NCI-H82 treated with DMSO at 0.1 percent for 48 hours (cell line): ENCODE results near the gene MYO1D.

ENCODE experiments used
- DNase-seq: peaks from one replicate; lab custom pipeline; 2025; ENCODE audit not compliant: unreplicated experiment; lab: John Stamatoyannopoulos, UW

MYO1D gene

DNA sequence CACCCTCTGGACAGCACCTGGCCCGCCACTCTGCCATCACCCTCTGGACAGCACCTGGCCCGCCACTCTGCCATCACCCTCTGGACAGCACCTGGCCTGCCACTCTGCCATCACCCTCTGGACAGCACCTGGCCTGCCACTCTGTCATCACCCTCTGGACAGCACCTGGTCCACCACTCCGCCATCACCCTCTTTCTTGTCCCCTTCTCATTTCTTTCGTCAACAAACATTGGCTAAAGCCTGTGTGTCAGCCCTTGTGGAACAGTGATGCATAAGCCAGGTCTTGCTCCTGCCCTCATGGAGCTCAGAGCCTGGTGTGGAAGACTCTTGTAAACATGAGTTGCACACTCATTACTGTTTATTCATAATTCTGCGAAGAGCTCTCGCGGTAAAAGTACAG lies 358.9 kb downstream of the MYO1D start:
- no peak for DNase-seq

- no peak for DNase-seq
Measured at GRCh38 chr17:32516940-32517701, 359.8 kb downstream of the MYO1D start.

GRCh38 chr17:32516450-32516849 lies 360.5 kb downstream of the MYO1D start:
- peak; percentile 60 for DNase-seq

GRCh38 chr17:32515677-32516383 lies 361.1 kb downstream of the MYO1D start:
- DNase-seq, result peak; percentile 37

- no peak for DNase-seq
Measured at GRCh38 chr17:32514606-32515005, 362.3 kb downstream of the MYO1D start.

DNA sequence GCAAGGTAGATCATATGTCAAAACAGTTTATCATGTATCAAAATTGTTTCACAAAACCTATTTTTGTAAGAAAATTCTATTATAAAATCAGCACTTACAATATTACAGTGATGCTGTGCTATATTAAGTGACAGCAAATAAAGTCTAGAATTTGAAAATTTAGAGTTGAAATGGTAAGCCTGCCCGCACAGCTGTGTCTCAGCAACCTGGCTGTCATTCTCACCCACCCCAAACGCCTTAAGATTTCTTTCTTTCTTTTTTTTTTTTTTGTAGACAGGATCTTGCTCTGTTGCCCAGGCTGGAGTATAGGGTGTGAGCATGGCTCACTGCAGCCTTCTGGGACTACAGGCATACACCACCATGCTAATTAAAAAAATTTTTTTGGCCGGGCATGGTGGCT lies 363.3 kb downstream of the MYO1D start:
- DNase-seq, result no peak

DNA sequence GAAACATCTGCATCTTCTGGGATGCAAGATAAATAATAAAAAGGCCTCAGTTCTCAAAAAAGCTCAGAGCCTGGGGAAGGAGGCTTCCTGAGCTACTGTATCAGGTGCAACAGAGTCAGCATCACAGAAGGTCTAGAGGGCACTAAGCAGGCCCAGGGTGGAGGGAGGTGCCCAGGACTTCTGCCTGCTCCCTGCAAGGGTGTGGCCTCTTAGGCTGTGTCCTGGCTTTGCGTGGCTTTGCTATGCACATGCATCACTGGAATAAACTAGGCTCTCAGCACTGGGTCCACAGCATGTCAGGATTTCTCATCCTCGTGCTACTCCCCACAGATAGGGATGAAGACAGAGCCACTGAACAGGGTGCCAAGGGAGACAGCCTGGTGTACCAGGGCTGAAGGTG lies 364.6 kb downstream of the MYO1D start:
- DNase-seq, result no peak

GRCh38 chr17:32510466-32510865 lies 366.5 kb downstream of the MYO1D start:
- DNase-seq, result no peak

GRCh38 chr17:32508926-32509325 lies 368.0 kb downstream of the MYO1D start:
- no peak for DNase-seq

DNA sequence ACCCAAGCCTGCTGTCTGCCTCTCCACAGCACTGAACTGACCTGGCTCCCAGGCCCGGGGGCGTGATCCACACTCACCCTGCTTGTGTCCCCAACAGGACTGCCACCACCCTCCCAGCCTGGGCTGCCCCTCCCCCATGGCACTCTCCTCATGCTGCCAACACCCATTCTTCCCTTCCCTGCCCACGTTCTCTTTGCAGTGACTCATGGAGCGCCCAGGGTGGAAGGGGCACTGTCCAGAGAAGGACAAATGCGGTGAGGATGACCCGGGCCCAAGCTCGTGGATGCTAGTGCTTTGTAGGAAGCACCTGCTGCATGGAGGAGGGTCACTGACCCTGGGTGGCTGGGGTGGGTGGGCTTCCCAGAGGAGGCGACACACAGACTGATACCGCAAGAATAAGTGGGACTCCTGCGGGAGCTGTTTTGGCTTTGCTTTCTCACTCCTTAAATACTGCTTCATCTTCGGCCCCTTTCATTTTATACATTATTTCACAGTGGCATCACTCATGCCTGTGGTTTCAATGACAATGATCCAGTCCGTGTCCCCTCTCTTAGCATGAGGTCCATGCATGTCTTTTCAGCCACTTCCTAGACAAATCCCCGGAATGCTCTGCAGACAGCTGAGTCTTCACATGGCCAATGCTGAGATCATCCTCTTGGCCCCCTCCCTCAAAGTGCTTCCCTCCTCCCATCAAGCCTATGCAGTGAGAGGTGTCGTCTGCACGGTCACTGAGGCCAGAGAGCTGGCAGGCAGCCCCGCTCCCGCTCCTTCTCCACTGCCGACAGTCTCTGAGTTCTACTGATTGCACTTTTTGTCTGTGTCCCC lies 372.5 kb downstream of the MYO1D start:
- DNase-seq, result no peak

DNA sequence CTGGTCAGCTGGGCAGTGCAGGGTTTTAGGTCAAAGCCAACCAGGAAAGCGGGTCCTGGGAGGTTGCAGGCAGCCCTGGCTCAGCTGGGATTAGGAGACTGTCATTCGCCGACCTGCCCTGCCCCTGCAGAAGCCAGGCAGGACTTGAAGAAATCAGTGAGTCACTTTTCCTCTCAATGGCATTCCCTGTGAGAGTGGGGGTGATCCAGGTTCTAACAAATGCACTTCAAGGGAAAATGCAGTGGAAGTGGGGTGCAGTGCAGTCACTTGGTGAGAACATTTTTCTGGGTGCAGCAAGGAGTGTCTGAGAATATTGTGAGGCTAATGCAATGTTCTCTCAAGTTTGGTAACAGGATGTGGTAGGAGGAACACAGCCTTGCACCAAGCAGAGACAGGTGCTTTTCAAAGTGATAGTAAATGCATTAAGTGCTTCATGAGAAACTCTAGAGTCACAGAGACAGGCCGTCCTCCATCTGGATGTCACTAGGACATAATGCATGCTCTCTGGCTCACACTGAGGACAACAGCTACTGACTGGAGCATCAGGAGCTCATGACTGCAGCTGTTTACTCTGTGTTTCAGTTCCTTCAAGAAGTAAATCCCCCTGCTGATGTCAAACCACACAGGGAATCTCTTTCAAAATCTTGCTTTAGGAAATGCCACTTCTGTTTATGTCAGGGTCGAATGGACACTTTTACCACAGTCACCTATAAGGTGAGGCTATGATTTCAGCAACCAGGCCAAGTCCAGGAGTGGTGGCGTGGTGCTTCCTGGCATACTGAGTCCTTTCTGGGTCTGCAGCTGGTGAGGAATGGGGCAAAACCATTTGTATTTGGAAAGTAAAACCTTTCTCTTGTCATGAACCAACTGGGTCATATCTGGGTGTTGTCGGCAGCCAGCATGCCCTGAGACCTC lies 373.4 kb downstream of the MYO1D start:
- no peak for DNase-seq

DNA sequence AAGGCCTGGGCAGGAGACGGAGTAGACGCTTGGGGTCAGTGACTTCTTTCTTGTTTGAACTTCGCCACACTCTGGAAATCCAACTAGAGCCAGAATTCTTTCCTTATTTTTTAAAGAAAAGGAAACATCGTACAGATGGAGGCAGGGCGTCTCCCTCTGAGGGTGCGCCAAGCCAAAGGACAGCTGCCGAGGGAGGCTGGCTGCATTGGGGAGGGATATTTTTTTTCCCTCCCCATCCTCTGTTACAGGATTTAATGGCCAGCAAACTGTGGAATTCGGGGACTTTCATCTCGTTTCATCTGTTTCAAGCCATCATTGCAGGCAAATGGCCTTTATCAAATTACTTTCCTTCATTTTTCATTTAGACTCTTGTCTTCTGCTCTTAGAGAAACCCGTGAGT lies 374.2 kb downstream of the MYO1D start:
- DNase-seq, result no peak

- no peak for DNase-seq
Measured at GRCh38 chr17:32502013-32502412, 374.9 kb downstream of the MYO1D start.

DNA sequence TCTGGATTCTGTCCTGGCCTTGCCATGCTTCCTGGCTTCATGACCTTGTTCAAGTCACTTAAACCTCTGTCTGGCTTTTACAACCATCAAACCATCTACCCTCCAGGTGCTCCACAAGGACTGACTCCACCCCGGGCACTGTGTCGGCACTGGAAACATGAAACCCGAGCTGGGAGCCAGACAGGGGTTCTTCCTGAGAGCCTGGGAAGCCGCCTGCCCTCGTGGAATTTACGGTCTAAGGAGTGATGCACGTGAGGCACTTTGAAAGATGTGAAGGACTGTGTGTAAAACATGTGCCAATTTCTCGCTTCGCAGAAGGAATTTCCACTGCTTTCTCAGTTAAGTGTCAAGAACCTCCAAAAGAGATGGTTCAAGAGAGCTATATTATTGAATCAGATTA lies 378.5 kb downstream of the MYO1D start:
- DNase-seq, result no peak

DNA sequence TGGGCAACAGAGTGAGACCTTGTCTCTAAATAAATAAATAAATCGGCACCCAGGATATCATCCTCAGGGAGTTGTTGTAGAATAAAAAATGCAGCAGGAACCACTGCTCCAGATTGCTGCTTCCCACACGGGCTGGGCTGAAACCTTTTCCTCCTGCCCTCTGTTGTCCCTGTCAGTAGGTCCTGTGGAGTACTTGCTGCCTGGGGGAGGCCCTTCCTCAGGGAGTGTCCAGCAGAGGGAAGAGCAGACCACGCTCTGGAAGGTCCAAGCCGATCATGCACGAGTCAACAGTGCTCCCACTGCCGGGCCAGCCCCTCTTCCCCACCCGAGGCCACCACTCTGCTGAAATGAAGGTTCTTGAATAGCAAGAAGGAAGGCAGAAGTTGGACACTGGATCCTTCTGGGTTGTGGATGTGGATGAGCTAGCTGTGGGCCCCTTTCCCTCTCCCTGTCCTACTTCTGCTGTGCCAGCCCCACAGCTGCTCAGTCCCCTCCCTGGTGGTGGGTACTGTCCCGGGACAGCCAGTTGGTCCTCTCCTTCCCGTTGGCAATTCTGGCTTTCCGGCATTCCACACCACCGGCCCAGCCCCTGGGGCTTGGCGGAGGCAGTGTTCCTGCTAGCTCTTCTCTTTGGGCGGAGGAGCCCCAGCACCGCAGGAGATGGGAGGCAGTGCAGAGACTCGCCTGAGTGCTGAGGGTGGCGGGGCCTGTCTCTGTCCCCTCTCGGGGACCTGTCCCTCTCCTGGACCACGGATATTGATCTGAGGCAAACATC lies 379.3 kb downstream of the MYO1D start:
- DNase-seq, result no peak

GRCh38 chr17:32496395-32497073 lies 380.4 kb downstream of the MYO1D start:
- no peak for DNase-seq

- DNase-seq, result no peak
Measured at GRCh38 chr17:32495359-32496231, 381.3 kb downstream of the MYO1D start.

DNA sequence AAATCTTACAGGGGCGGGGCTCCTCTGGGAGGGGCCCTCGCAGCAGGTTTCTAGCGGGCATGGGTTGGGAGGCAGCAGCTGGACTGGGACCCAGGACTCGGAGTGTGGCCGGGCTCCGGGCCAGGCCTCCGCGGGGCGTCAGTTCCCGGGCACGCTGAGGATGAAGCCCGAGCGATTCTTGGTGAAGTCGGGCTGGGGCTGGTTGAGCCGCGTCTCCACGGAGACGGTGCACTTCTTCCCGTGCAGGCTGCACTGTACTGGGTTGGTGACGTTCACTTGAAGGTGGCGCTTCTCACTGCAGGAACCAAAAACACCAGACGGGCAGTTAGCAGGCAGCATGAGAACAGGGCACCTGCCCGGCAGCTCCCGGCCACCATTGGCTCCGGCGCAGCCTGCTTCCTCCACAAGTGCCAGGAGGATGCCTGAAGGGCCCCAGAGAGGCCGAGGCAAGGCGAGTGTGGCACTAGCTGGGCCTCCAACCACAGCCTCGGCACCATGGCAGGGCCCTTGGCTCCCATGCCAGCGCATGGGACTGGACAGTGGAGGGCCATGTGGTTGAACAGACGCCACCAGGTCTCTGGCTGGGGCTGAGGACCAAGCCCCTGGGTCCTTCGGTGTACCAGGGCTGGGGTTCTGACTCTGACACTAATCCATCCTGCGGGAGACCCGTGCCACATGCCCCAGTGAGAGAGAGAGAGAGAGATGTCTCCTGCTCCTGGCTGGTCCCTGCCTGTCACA lies 382.1 kb downstream of the MYO1D start:
- DNase-seq, result no peak
